ENCODE measurements around the gene PSPC1. TPM values are rescaled to one million over a fixed set of nuclear protein-coding genes. Genes with fewer than 3 reads are reported as not detected.

Gene PSPC1
- polyA plus RNA-seq, 2 of the 4 experiments (the other 2 are of a cell fraction) = 47.5 to 49.0 TPM

DNA sequence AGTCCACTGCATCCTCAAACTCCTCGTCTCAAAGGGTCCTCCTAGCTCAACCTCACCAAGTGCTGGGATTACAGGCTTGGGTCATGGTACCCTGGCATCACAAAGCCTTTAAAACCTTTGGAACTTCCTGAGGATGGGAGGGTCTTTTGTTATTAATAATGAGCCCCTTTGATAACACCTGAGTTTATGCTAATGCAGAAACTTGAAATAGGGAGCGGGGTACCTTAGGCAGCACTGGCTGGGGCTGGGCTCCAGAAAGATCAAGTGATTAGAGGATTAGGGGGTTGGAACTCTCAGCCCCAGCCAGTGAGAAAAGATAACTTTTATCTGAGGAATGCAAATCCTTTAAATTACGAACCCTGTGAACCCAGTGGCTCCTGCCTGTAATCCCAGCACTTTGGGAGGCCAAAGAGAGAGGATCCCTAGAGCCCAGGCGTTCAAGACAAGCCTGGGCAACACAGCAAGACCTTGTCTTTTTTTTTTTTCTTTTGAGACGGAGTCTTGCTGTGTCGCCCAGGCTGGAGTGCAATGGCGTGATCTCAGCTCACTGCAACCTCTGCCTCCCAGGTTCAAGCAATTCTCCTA, 9.3 kb upstream of the PSPC1 start:
- TF ChIP-seq TP53 (CRISPR knock-in tag; IDR thresholded peaks at IDR 0.05) (no peak), SMC3 (IDR thresholded peaks at IDR 0.05) (no peak), ATOH8 (CRISPR knock-in tag; IDR thresholded peaks at IDR 0.05; ENCODE audit: low read depth) (no peak), POLR2A (IDR thresholded peaks at IDR 0.05; ENCODE audit: low read length) (no peak), NFE2L2 (conservative IDR thresholded peaks at IDR 0.05; ENCODE audit: low read length) (no peak), ZFP36 (IDR thresholded peaks at IDR 0.05; ENCODE audit: borderline replicate concordance, partially characterized antibody) (no peak), REST (IDR thresholded peaks at IDR 0.05) (no peak), SREBF2 (IDR thresholded peaks at IDR 0.05) (no peak), ZNF302 (CRISPR knock-in tag; IDR thresholded peaks at IDR 0.05) (no peak), HEYL (CRISPR knock-in tag; IDR thresholded peaks at IDR 0.05) (no peak), HOXB5 (CRISPR knock-in tag; IDR thresholded peaks at IDR 0.05) (no peak), ZSCAN20 (CRISPR knock-in tag; IDR thresholded peaks at IDR 0.05) (no peak), PBX3 (IDR thresholded peaks at IDR 0.05) (no peak), RCOR1 (IDR thresholded peaks at IDR 0.05; ENCODE audit: low read depth, low read length) (no peak), MAFK (IDR thresholded peaks at IDR 0.05; ENCODE audit: partially characterized antibody) (no peak), RAD21 (conservative IDR thresholded peaks at IDR 0.05 in 1 of 2, IDR thresholded peaks at IDR 0.05 in 1 of 2) (no peak), ZC3H11A (IDR thresholded peaks at IDR 0.05) (no peak)
- TF ChIP-seq, protein P1, sequence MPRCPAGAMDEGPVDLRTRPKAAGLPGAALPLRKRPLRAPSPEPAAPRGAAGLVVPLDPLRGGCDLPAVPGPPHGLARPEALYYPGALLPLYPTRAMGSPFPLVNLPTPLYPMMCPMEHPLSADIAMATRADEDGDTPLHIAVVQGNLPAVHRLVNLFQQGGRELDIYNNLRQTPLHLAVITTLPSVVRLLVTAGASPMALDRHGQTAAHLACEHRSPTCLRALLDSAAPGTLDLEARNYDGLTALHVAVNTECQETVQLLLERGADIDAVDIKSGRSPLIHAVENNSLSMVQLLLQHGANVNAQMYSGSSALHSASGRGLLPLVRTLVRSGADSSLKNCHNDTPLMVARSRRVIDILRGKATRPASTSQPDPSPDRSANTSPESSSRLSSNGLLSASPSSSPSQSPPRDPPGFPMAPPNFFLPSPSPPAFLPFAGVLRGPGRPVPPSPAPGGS (IDR thresholded peaks at IDR 0.05) = no peak
- TF ChIP-seq, protein P2, sequence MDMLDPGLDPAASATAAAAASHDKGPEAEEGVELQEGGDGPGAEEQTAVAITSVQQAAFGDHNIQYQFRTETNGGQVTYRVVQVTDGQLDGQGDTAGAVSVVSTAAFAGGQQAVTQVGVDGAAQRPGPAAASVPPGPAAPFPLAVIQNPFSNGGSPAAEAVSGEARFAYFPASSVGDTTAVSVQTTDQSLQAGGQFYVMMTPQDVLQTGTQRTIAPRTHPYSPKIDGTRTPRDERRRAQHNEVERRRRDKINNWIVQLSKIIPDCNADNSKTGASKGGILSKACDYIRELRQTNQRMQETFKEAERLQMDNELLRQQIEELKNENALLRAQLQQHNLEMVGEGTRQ (IDR thresholded peaks at IDR 0.05) = no peak
- no peak overlapping the region for H3K4me3 ChIP-seq
- no peaks in the 10 kb centered on the region for H3K4me1 ChIP-seq
- no peak overlapping the region for H3K27ac ChIP-seq
- POLR2A ChIA-PET = no interaction called here
- ATAC-seq (no peak), FAIRE-seq (no peak), DNase-seq (ENCODE audit: low read depth in 1 of 2, low spot score in 1 of 2) (no peak)
- no peak overlapping the region for H3K4me2 ChIP-seq
- CTCF ChIA-PET = interaction anchor here (2.2 kb wide), 1 partner anchor 26 kb away, joined by 7 read pairs; no protein-coding TSS in a partner anchor
- H3K9me3 ChIP-seq = no peaks in the 10 kb centered on the region
- 82% methylated on average over 7 of the region's 7 CpGs for whole genome bisulfite sequencing (ENCODE audit: missing lambda C conversion rate)
